Measurements from ENCODE around the gene LCN9. TPM values are rescaled to one million over a fixed set of nuclear protein-coding genes. Genes with fewer than 3 reads are reported as not detected.

The LCN9 gene
- polyA plus RNA-seq, 2 donors, result not detected

- no peak overlapping the region for H3K4me3 ChIP-seq (ENCODE audit: low read depth in 1 of 2, low read length in 2 of 2)
- H3K9me3 ChIP-seq (ENCODE audit: control insufficient read depth in 2 of 2, insufficient read depth in 1 of 2, low read depth in 1 of 2, low read length in 1 of 2), result no peaks in the 10 kb centered on the region
- H3K27me3 ChIP-seq (ENCODE audit: control insufficient read depth in 1 of 2, insufficient read depth in 2 of 2, low read length in 2 of 2), result peaks cover 0 to 16% of the 10 kb centered on the region in 2 donors
- H3K4me1 ChIP-seq (ENCODE audit: control insufficient read depth in 2 of 2, insufficient read depth in 2 of 2, low read length in 1 of 2), result no peaks in the 10 kb centered on the region
- no peak overlapping the region for H3K27ac ChIP-seq (ENCODE audit: low read depth in 2 of 2, low read length in 1 of 2)
- no peaks in the 10 kb centered on the region for H3K36me3 ChIP-seq (ENCODE audit: control insufficient read depth in 2 of 2, insufficient read depth in 2 of 2, low read length in 1 of 2)
- 41 to 44% methylated on average over 16 of the region's 16 CpGs for WGBS, 2 donors
These were observed 49.6 kb downstream of the LCN9 start for GRCh38 chr9:135712613-135713295.

- H3K4me1 ChIP-seq (ENCODE audit: control insufficient read depth in 2 of 2, insufficient read depth in 2 of 2, low read length in 1 of 2), result no peaks in the 10 kb centered on the region
- H3K4me3 ChIP-seq (ENCODE audit: low read depth in 1 of 2, low read length in 2 of 2), result peak overlapping the region in 1 of 2 donors; percentile 2
- H3K36me3 ChIP-seq (ENCODE audit: control insufficient read depth in 2 of 2, insufficient read depth in 2 of 2, low read length in 1 of 2), result no peaks in the 10 kb centered on the region
- 5 to 6% methylated on average over 80 to 103 of the region's 103 CpGs for WGBS, 2 donors
- H3K9me3 ChIP-seq (ENCODE audit: control insufficient read depth in 2 of 2, insufficient read depth in 1 of 2, low read depth in 1 of 2, low read length in 1 of 2), result no peaks in the 10 kb centered on the region
- peaks cover 0 to 16% of the 10 kb centered on the region in 2 donors for H3K27me3 ChIP-seq (ENCODE audit: control insufficient read depth in 1 of 2, insufficient read depth in 2 of 2, low read length in 2 of 2)
- no peak overlapping the region for H3K27ac ChIP-seq (ENCODE audit: low read depth in 2 of 2, low read length in 1 of 2)
These were observed 51.3 kb downstream of the LCN9 start for GRCh38 chr9:135714242-135715055.

- no peak overlapping the region for H3K27ac ChIP-seq (ENCODE audit: low read depth in 2 of 2, low read length in 1 of 2)
- peaks cover 0 to 16% of the 10 kb centered on the region in 2 donors for H3K27me3 ChIP-seq (ENCODE audit: control insufficient read depth in 1 of 2, insufficient read depth in 2 of 2, low read length in 2 of 2)
- WGBS, 2 donors, result 30 to 33% methylated on average over 23 of the region's 23 CpGs
- no peaks in the 10 kb centered on the region for H3K4me1 ChIP-seq (ENCODE audit: control insufficient read depth in 2 of 2, insufficient read depth in 2 of 2, low read length in 1 of 2)
- no peaks in the 10 kb centered on the region for H3K36me3 ChIP-seq (ENCODE audit: control insufficient read depth in 2 of 2, insufficient read depth in 2 of 2, low read length in 1 of 2)
- no peak overlapping the region for H3K4me3 ChIP-seq (ENCODE audit: low read depth in 1 of 2, low read length in 2 of 2)
- no peaks in the 10 kb centered on the region for H3K9me3 ChIP-seq (ENCODE audit: control insufficient read depth in 2 of 2, insufficient read depth in 1 of 2, low read depth in 1 of 2, low read length in 1 of 2)
These were observed 52.0 kb downstream of the LCN9 start for GRCh38 chr9:135715056-135715595.

GRCh38 chr9:135716045-135716444, 52.9 kb downstream of the LCN9 start:
- no peak overlapping the region for H3K27ac ChIP-seq (ENCODE audit: low read depth in 2 of 2, low read length in 1 of 2)
- no peaks in the 10 kb centered on the region for H3K36me3 ChIP-seq (ENCODE audit: control insufficient read depth in 2 of 2, insufficient read depth in 2 of 2, low read length in 1 of 2)
- H3K4me1 ChIP-seq (ENCODE audit: control insufficient read depth in 2 of 2, insufficient read depth in 2 of 2, low read length in 1 of 2), result no peaks in the 10 kb centered on the region
- whole genome bisulfite sequencing, 2 donors, result 82% methylated on average over 11 of the region's 11 CpGs
- H3K4me3 ChIP-seq (ENCODE audit: low read depth in 1 of 2, low read length in 2 of 2), result no peak overlapping the region
- peaks cover 0 to 16% of the 10 kb centered on the region in 2 donors for H3K27me3 ChIP-seq (ENCODE audit: control insufficient read depth in 1 of 2, insufficient read depth in 2 of 2, low read length in 2 of 2)
- no peaks in the 10 kb centered on the region for H3K9me3 ChIP-seq (ENCODE audit: control insufficient read depth in 2 of 2, insufficient read depth in 1 of 2, low read depth in 1 of 2, low read length in 1 of 2)

Other genes with a start within 250 kb of the LCN9 start
- gene PPP1R26, start 183.5 kb upstream of the LCN9 start, polyA plus RNA-seq, result 1 to 10 TPM; 4.7 to 6.4 TPM
- 10 to 100 TPM; 19.3 to 40.8 TPM for gene MRPS2, start 162.6 kb upstream of the LCN9 start, polyA plus RNA-seq
- not detected for gene LCN1, start 141.9 kb upstream of the LCN9 start, polyA plus RNA-seq
- gene OBP2A, start 117.2 kb upstream of the LCN9 start, polyA plus RNA-seq, result not detected
- not detected for gene PAEP, start 101.6 kb upstream of the LCN9 start, polyA plus RNA-seq
- not detected for gene GLT6D1, start 23.8 kb upstream of the LCN9 start, polyA plus RNA-seq
- gene SOHLH1, start 36.2 kb downstream of the LCN9 start, polyA plus RNA-seq, result not detected
- under 1 TPM; 0.06 to 0.14 TPM for gene KCNT1, start 38.9 kb downstream of the LCN9 start, polyA plus RNA-seq
- 10 to 100 TPM; 14.0 to 18.4 TPM for gene CAMSAP1, start 244.2 kb downstream of the LCN9 start, polyA plus RNA-seq

Measured in esophagus (tissue), 2 donors.